GM12891 (cell line): Measurements from ENCODE around the gene DUSP15.

Experiments used
- DNase-seq: peaks from one replicate; pipeline ENCODE4 v3.0.0; 2011; ENCODE audit warnings: low spot score; ENCODE audit not compliant: insufficient read length
- FAIRE-seq: peaks from 2 replicates; lab custom pipeline; 2011; peaks lifted over from hg19 to GRCh38; lab: Jason Lieb, UNC
- PAX5 ChIP-seq: IDR thresholded peaks from 2 replicates; pipeline ENCODE4 v1.6.1; 2011; ENCODE audit warnings: low read length, moderate library complexity, mild to moderate bottlenecking; ENCODE audit not compliant: insufficient read depth, severe bottlenecking
- POLR2A ChIP-seq: IDR thresholded peaks from 2 replicates; pipeline ENCODE4 v1.6.1; 2011; ENCODE audit warnings: low read depth, low read length, control low read depth
- POLR2AphosphoS5 ChIP-seq: IDR thresholded peaks from 2 replicates; pipeline ENCODE4 v1.6.1; 2011; ENCODE audit warnings: low read depth, low read length, control low read depth
- POU2F2 ChIP-seq: IDR thresholded peaks from 2 replicates; pipeline ENCODE4 v1.6.1; 2011; ENCODE audit warnings: low read depth, mild to moderate bottlenecking, control low read depth, low read length, moderate library complexity
- SPI1 ChIP-seq: IDR thresholded peaks from 2 replicates; pipeline ENCODE4 v1.6.1; 2011; ENCODE audit warnings: low read depth, low read length, control low read depth
- TAF1 ChIP-seq: IDR thresholded peaks from 2 replicates; pipeline ENCODE4 v1.6.1; 2011; ENCODE audit warnings: low read depth, low read length, control low read depth

Gene DUSP15

GRCh38 chr20:31910071-31910803 lies 39.9 kb upstream of the DUSP15 start:
- no peak for FAIRE-seq
- TF ChIP-seq POU2F2 (no peak), POLR2A (no peak), PAX5 (no peak), TAF1 (no peak)
- DNase-seq, result no peak

- no peak for FAIRE-seq
- TF ChIP-seq TAF1 (no peak), SPI1 (no peak), POLR2A (no peak), POU2F2 (no peak), POLR2AphosphoS5 (no peak), PAX5 (no peak)
- DNase-seq, result no peak
Observed at GRCh38 chr20:31909253-31910070, 39.1 kb upstream of the DUSP15 start.

GRCh38 chr20:31908424-31908823 lies 38.1 kb upstream of the DUSP15 start:
- DNase-seq, result no peak
- FAIRE-seq, result no peak
- TF ChIP-seq PAX5, result no peak
- TF ChIP-seq TAF1, result no peak
- no peak for TF ChIP-seq POLR2AphosphoS5
- TF ChIP-seq SPI1, result no peak
- no peak for TF ChIP-seq POLR2A
- no peak for TF ChIP-seq POU2F2

DNA sequence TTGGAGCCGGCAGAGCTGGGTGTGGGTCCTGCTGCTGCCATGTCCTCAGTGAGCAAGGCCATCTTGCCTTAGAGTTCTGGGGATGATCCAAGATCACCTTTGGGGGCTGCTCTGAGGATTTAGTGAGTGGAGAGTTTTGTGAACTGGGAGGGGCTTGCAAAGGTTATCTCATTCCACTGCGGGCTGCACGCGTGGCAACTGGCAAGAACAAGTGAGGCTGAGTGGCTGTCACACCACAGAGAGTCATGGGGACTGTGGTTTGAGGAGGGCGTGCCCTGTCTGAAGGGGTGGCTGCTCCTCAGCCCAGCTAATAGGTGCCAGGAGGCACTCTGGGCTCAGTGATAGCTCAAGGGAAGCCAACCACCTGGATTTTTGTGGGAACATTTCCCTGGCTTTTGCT lies 37.7 kb upstream of the DUSP15 start:
- TF ChIP-seq PAX5, result no peak
- TF ChIP-seq POLR2AphosphoS5, result no peak
- TF ChIP-seq SPI1, result no peak
- no peak for TF ChIP-seq POLR2A
- TF ChIP-seq POU2F2, result no peak
- TF ChIP-seq TAF1, result no peak
- DNase-seq, result no peak
- FAIRE-seq, result no peak

- DNase-seq (no peak), FAIRE-seq (no peak)
- TF ChIP-seq SPI1 (no peak), PAX5 (no peak), POLR2A (no peak), POLR2AphosphoS5 (no peak), TAF1 (no peak), POU2F2 (no peak)
Observed at GRCh38 chr20:31907046-31907445, 36.7 kb upstream of the DUSP15 start.

- DNase-seq (no peak), FAIRE-seq (no peak)
- no peak for TF ChIP-seq POLR2AphosphoS5
- TF ChIP-seq POLR2A, result no peak
- no peak for TF ChIP-seq PAX5
- TF ChIP-seq SPI1, result no peak
- no peak for TF ChIP-seq POU2F2
- TF ChIP-seq TAF1, result no peak
Observed at GRCh38 chr20:31906001-31906400, 35.7 kb upstream of the DUSP15 start.

- DNase-seq, result no peak
- TF ChIP-seq PAX5 (no peak), SPI1 (no peak), TAF1 (no peak), POLR2AphosphoS5 (no peak), POLR2A (no peak), POU2F2 (no peak)
- FAIRE-seq, result no peak
Observed at GRCh38 chr20:31903627-31904386, 33.5 kb upstream of the DUSP15 start.

- DNase-seq (no peak), FAIRE-seq (no peak)
- no peak for TF ChIP-seq SPI1
- TF ChIP-seq POLR2A, result no peak
- no peak for TF ChIP-seq PAX5
- no peak for TF ChIP-seq POU2F2
- TF ChIP-seq POLR2AphosphoS5, result no peak
- no peak for TF ChIP-seq TAF1
Observed at GRCh38 chr20:31901615-31902014, 31.3 kb upstream of the DUSP15 start.

- no peak for TF ChIP-seq TAF1
- TF ChIP-seq POU2F2, result no peak
- no peak for TF ChIP-seq SPI1
- TF ChIP-seq POLR2AphosphoS5, result no peak
- no peak for TF ChIP-seq POLR2A
- no peak for TF ChIP-seq PAX5
- DNase-seq, result no peak
- no peak for FAIRE-seq
Observed at GRCh38 chr20:31897541-31897940, 27.2 kb upstream of the DUSP15 start.

DNA sequence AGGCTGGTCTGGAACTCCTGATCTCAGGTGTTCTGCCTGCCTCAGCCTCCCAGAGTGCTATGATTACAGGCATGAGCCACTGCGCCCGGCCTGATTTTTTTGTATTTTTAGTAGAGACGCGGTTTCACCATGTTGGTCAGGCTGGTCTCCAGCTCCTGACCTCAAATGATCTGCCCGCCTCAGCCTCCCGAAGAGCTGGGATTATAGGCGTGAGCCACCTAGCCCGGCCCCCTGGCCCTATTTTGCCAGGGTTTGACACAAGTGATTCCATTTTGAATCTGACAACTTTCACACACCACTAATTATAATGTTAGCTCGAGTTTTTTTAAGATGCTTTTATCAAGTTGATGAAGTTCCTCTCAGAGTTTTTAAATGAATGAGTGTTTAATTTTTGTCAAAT lies 25.7 kb upstream of the DUSP15 start:
- TF ChIP-seq PAX5, result no peak
- no peak for TF ChIP-seq POLR2A
- TF ChIP-seq POU2F2, result no peak
- TF ChIP-seq POLR2AphosphoS5, result no peak
- TF ChIP-seq SPI1, result no peak
- no peak for TF ChIP-seq TAF1
- FAIRE-seq (no peak), DNase-seq (no peak)
